ENCODE data around the gene DIPK1C.
A peak's percentile ranks its signal among the peaks of the same experiment; 100 is the strongest.

The DIPK1C gene

DNA sequence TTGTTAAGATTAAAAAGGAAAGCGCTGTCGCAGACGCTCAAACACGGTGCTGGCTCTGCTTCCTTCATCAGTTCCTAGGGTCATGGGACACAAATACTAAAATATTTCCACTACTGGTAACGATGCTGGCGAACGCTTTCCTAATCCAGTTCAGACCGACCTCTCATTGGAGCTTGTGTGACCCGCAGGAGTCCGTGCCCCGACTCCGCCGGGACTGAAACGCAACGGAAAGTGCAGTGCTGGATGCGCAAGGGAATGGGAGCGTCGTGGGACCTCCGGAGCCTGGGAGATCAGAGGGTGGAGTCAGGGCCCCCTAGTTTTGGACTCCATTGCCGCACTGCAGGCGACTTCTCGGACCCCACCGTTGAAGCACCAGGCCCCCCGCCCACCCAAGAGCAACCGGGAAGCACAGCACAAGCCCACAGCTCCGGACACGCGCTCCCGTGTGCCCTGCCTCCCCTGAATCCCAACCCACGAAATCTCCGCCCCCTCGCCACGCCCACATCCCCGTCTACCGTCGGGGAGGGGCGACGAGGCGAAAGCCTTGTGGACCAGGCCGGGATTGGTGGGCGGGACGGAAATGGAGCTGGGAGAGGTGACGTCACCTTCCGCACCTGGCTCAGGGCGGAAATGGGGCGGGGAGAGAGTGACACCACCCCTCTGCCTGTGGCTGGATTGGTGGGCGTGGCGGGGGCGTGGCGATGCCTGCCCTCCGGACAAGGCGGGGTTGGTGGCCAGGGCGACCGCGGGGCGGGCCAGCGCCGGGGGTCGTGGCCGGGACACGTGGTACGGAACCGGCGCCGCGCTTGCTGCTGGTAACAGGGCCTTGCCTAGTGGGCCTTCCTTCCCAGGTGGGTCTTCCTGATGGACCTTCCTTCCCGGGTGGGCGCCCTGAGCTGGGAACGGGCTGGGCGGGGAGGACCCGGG lies 38.7 kb upstream of the DIPK1C start, which contains the start of gene CNDP2:
CNDP2 (plus strand) TSS at position 783 of the 927 bp plus-strand sequence. CDS start 3,611 bp downstream, outside the sequence.
- peak; percentile 93 to 98 for DNase-seq (ENCODE audit: low read depth in 1 of 2, low spot score in 1 of 2)
- TF ChIP-seq JUND (IDR thresholded peaks at IDR 0.05; ENCODE audit: low read depth): no peak
- in situ Hi-C loops (cut with HindIII; ENCODE audit: low pct_unique_long_range_greater_than_20kb, low sequenced_read_pairs): no loop called here

DNA sequence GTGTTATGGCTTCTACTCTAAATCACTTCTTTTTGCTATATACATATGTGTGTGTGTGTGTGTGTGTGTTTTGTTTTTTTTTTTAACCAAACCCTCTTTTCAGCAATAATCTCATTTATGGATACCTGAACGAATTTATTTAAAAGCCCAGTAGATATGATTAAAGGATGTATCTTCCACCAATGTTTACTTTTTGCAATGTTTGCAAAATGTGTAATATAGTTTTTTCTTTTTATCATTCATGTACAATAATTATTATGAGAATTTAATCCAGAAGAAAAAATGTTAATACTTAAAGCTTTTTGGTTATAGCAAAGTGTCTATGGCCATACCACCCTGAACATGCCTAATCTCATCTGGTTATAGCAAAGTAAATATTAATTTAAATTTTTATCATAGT lies 37.4 kb upstream of the DIPK1C start:
- in situ Hi-C loops (cut with HindIII; ENCODE audit: low pct_unique_long_range_greater_than_20kb, low sequenced_read_pairs): no loop called here
- DNase-seq (ENCODE audit: low read depth in 1 of 2, low spot score in 1 of 2): no peak
- TF ChIP-seq JUND (IDR thresholded peaks at IDR 0.05; ENCODE audit: low read depth): no peak

DNA sequence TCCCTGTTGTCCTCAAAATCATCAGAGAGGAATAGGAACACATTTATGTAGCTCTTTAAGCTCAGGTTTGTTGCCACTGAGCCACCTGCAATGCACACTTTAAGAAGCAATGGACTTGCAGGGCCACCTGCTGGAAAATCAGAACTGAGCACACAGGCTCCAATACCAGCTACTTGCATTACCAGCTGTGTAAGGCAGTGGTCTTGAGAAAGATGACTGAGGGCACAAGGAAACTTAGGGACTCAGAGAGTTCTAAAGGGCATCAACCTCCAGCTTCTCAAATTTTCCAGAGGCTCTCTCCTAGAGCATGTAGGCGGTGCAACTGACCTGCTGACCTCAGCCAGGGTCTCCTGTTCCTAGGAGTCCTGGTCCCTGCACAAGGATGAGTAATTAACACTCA lies 36.6 kb upstream of the DIPK1C start:
- DNase-seq (ENCODE audit: low read depth in 1 of 2, low spot score in 1 of 2): peak; percentile 41 to 84
- TF ChIP-seq JUND (IDR thresholded peaks at IDR 0.05; ENCODE audit: low read depth): no peak
- in situ Hi-C loops (cut with HindIII; ENCODE audit: low pct_unique_long_range_greater_than_20kb, low sequenced_read_pairs): no loop called here

DNA sequence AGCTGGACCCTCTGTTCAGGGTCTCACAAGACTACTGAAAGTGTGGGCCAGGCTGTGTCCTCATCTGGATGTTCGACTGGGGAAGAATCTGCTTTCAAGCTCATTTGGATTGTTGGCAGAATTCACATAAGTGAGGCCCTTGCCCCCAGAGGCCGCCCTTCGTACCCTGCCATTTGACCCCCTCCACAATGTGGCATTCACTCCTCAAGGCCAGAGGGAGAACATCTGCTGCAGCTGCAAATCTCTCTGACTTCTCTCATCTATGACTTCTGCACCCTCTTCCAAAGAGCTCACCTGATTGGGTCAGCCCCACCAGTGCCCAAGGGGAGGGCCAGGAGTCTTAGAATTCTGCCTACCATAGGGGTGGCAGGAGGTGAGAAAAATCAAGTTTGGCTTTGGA lies 35.2 kb upstream of the DIPK1C start:
- TF ChIP-seq JUND (IDR thresholded peaks at IDR 0.05; ENCODE audit: low read depth): no peak
- no peak for DNase-seq (ENCODE audit: low read depth in 1 of 2, low spot score in 1 of 2)
- in situ Hi-C loops (cut with HindIII; ENCODE audit: low pct_unique_long_range_greater_than_20kb, low sequenced_read_pairs): no loop called here

DNA sequence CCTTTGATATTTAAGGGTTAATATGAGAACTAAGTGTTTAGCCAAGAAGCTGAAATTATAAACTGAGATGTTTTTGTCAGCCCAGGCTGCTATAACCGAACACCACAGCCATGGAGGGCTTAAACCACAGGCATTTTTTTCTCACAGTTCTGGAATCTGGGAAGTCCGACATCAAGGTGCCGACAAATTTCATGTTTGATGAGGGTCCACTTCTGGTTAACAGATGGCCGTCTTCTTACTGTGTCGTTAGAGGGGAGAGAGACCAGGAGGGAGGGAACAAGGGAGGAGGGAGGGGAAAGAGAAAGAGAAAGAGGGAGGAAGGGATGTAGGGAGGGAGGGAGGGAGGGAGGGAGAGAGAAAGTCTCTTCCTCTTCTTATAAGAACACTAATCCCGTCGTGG lies 32.6 kb upstream of the DIPK1C start:
- DNase-seq (ENCODE audit: low read depth in 1 of 2, low spot score in 1 of 2): no peak
- TF ChIP-seq JUND (IDR thresholded peaks at IDR 0.05; ENCODE audit: low read depth): no peak
- in situ Hi-C loops (cut with HindIII; ENCODE audit: low pct_unique_long_range_greater_than_20kb, low sequenced_read_pairs): no loop called here

DNA sequence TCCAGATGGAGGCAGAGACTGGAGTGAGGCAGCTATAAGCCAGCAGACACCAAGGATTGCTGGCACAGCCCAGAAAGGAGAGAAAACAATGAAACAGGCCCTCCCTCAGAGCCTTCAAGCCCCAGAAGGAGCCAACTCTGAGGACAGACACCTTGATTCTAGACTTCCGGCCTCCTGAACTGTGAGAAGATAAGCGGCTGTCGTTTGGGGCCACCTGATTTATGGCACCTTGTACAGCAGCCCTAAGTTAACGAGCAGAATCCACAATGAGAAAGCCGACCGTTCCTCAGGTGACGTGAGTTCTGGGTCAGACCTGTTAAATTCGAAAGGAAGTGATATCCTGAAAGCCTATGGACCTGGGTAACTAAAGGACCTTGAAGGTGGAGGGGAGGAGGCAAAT lies 31.8 kb upstream of the DIPK1C start:
- no peak for DNase-seq (ENCODE audit: low read depth in 1 of 2, low spot score in 1 of 2)
- in situ Hi-C loops (cut with HindIII; ENCODE audit: low pct_unique_long_range_greater_than_20kb, low sequenced_read_pairs): no loop called here
- no peak for TF ChIP-seq JUND (IDR thresholded peaks at IDR 0.05; ENCODE audit: low read depth)

DNA sequence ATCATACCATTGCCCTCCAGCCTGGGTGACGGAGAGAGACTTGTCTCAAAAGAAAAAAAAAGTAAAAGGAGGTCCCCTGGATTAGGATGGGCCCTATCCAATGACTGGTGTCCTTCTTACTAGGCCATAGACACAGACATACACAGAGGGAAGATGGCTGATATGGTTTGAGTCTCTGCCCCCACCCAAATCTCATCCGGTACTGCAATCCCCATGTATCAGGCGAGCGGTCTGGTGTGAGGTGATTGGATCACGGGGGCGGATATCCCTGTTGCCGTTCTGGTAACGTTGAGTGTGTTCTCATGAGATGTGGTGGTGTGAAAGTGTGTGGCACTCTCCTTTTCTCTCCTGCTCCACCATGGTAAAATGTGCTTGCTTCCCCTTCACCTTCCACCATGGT lies 31.2 kb upstream of the DIPK1C start:
- no peak for DNase-seq (ENCODE audit: low read depth in 1 of 2, low spot score in 1 of 2)
- no peak for TF ChIP-seq JUND (IDR thresholded peaks at IDR 0.05; ENCODE audit: low read depth)
- in situ Hi-C loops (cut with HindIII; ENCODE audit: low pct_unique_long_range_greater_than_20kb, low sequenced_read_pairs): no loop called here

DNA sequence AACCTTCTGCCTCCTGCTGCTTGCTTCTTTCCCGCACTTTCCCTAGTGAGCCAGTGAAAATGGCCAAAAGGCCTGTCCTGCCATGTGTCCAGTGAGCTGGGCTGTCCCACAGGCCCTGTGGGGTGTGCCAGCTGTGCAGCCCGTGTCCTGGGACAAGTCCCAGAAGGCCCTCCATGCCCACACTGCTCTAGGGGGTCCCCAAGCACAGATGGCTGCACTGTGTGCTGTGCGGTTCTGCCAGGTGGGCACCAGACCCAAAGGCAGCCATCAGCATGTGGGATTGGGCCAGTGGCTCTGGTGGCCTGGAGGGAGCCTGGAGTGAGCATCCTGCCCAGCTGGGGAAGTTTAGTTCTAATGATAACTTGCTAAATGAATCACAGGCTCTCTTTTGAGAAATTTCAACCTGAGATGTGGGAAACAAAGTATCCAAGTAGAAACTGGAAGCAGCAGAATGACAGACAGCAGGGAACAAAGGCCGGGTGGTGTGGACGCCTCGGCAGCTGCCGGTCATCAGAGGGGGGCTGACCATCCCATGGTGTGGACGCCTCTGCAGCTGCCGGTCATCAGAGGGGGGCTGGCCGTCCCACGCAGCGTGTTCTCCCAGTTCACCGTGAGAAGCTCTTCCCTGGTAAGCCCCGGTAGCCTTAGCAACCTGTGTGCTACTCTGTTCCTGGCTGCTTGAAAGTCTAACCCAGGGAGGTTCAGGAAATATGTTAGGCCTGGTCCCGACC lies 29.2 kb upstream of the DIPK1C start:
- in situ Hi-C loops (cut with HindIII; ENCODE audit: low pct_unique_long_range_greater_than_20kb, low sequenced_read_pairs): no loop called here
- no peak for DNase-seq (ENCODE audit: low read depth in 1 of 2, low spot score in 1 of 2)
- no peak for TF ChIP-seq JUND (IDR thresholded peaks at IDR 0.05; ENCODE audit: low read depth)

DNA sequence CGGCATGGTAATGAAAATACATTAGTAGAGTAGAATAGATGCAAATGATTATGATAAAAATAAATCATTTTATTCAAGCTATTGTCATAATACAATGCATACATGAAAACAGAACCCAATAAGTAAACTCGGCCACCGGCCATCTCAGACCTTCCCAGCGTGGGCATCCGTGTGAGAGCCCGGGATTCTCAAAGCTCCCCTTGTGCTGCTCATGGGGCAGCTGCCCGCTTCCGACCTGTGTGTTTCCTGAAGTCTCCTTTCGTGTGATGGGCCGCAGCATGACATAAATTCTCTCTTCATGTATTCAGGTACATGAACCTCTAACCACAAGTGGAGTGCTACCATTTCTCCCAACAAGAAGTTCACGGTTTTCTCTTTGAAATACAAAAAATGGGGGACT lies 25.6 kb upstream of the DIPK1C start:
- in situ Hi-C loops (cut with HindIII; ENCODE audit: low pct_unique_long_range_greater_than_20kb, low sequenced_read_pairs): no loop called here

DNA sequence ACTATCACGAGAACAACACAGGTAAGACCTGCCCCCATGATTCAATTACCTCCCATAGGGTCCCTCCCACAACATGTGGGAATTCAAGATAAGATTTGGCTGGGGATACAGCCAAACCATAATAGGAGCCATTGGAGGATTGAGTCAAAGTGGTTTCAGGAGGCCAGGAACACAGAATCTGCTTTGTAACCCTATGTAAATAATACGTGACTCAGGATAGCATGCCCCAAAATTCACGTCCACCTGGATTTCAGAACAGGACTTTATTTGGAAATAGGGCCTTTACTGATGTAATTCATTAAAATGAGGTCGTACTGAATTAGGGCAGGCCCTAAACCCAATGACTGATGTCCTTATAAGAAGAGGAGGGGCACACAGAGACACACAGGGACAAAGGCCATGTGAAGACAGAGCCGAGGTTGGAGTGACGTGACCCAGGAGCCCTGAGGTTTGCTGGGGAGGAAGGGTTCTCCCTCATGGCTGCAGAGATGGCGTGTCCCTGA lies 23.1 kb upstream of the DIPK1C start:
- in situ Hi-C loops (cut with HindIII; ENCODE audit: low pct_unique_long_range_greater_than_20kb, low sequenced_read_pairs): no loop called here
- TF ChIP-seq JUND (IDR thresholded peaks at IDR 0.05; ENCODE audit: low read depth): no peak
- DNase-seq (ENCODE audit: low read depth in 1 of 2, low spot score in 1 of 2): no peak

More for the DNA sequence above, 25.6 kb upstream of the DIPK1C start:
- no peak for DNase-seq (ENCODE audit: low read depth in 1 of 2, low spot score in 1 of 2)
- no peak for TF ChIP-seq JUND (IDR thresholded peaks at IDR 0.05; ENCODE audit: low read depth)

DNA sequence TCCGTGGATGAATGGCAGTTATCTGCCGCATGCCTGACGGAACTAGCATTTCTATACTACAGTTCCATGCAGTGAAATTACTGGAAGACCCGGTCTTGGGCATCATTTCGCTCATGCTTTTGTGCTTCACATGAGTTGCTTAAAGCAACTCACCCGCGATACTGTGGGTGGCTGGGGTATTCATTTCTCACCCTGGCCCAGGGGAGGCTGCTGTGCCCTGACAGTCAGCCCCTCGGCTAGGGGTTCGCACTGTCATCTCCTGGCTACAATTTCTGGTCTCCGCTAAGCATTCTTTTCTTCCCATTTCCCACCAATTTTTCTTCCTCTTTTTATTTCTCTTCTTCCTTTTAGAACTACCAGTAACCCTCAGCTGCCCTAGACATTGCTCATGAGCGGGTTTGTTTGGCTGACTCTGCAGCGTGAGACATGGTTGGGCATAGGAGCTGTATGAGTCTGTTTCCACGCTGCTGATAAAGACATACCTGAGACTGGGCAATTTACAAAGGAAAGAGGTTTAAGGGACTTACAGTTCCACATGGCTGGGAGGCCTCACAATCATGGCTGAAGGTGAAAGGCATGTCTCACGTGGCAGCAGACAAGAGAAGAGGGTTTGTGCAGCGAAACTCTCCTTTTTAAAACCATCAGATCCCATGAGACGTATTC lies 22.5 kb upstream of the DIPK1C start:
- TF ChIP-seq JUND (IDR thresholded peaks at IDR 0.05; ENCODE audit: low read depth): no peak
- no peak for DNase-seq (ENCODE audit: low read depth in 1 of 2, low spot score in 1 of 2)
- in situ Hi-C loops (cut with HindIII; ENCODE audit: low pct_unique_long_range_greater_than_20kb, low sequenced_read_pairs): no loop called here

DNA sequence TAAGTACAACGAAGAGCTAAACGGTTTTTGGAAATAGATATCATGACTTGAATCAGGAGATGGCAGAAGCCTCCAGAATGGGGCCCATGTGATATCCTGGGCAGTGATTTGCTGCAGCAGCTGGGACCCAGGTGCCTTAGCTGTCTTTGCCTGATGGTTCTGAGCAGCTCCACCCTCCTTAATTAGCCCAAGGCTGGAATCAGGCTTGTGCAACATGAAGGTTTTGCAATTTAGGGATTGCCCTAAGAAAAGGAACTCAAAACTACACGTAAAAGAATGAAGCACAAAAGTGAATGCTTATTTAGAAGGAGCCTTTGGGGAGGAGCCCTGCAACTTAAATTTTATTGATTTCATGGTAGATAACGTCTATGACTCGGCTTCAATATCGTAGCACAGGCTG lies 21.8 kb upstream of the DIPK1C start:
- TF ChIP-seq JUND (IDR thresholded peaks at IDR 0.05; ENCODE audit: low read depth): no peak
- in situ Hi-C loops (cut with HindIII; ENCODE audit: low pct_unique_long_range_greater_than_20kb, low sequenced_read_pairs): no loop called here
- DNase-seq (ENCODE audit: low read depth in 1 of 2, low spot score in 1 of 2): no peak
